ENCODE results near the gene FRY.

Gene FRY

DNA sequence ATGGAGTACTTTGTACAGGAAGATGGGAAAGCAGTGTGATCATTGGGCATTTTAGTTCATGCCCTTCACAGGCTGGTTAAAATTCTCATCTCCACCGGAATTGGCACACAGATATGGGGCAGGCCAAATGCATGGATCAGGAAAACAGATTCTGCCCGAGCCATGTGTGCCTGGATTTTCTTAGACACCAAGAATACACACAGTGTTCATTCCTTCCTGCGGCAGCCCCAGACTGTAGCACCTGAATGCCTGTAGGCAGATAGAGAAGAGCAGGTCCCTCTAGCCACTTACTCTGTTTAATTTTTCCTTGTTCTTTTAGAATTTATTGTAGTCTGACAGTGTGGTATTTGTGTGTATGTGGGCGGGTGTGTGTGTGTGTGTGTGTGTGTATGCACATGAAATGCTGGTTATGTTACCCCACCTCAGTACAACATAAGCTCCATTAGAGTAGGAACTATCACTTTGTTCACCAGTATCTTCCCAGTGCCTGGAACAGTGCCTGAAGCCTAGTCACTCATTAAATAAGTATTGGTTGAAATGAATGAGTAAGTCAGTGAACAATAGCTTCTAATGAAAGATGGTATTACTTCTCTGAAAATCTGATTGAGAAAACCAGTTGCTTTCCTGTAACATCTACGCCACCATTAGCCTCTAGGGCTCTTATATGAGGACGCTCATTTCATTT is 41.7 kb downstream of the FRY start:
- H3K4me3 ChIP-seq, result no peak overlapping the region
- no peak overlapping the region for H3K27ac ChIP-seq

- no peak overlapping the region for H3K4me3 ChIP-seq
- no peak overlapping the region for H3K27ac ChIP-seq
These were observed 43.7 kb downstream of the FRY start for GRCh38 chr13:32075170-32075851.

DNA sequence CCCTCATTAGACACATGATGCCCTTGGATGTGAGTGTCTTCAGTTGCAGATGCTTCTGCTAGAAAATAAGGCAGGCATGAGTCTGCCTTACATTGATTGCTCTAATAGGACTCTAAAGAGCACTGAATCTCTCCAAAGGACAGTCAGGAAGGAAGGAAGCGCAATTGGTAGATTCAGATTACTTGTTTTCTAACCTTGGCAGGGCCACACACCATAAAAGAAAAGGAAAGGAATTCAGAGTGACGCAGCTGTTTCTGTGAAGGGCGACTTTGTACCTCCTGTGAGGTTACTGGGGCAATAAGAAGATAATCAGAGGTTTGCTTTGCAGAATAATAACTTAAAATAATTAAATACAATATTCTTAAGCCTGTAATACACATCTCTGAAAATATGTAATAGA is 48.0 kb downstream of the FRY start:
- no peak overlapping the region for H3K27ac ChIP-seq
- no peak overlapping the region for H3K4me3 ChIP-seq

DNA sequence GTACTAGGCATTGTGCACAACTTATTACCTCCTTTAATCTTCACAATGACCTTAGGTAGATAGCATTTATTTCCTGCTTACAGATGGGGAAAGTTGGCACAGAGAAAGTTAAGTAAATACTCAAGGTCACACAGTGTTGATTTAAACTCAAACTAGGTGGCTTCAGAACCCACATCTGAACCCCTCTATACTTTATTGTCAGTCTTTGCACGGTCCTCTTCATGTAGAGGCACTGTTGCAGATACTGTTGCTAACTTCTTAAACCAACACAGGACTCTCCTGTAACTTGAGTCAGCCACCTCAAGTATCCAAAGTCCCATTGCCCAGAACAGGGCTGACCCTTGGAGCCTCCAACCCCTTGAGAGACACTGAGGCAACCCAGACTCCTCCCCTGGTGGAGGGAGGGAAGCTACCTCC is 48.8 kb downstream of the FRY start:
- no peak overlapping the region for H3K27ac ChIP-seq
- no peak overlapping the region for H3K4me3 ChIP-seq

GRCh38 chr13:32081591-32081990 is 50.0 kb downstream of the FRY start:
- Histone ChIP-seq H3K4me3 (no peak overlapping the region), H3K27ac (no peak overlapping the region)

GRCh38 chr13:32086366-32086765 is 54.8 kb downstream of the FRY start:
- Histone ChIP-seq H3K27ac (no peak overlapping the region), H3K4me3 (no peak overlapping the region)

- H3K4me3 ChIP-seq, result no peak overlapping the region
- H3K27ac ChIP-seq, result no peak overlapping the region
These were observed 55.3 kb downstream of the FRY start for GRCh38 chr13:32086791-32087441.

DNA sequence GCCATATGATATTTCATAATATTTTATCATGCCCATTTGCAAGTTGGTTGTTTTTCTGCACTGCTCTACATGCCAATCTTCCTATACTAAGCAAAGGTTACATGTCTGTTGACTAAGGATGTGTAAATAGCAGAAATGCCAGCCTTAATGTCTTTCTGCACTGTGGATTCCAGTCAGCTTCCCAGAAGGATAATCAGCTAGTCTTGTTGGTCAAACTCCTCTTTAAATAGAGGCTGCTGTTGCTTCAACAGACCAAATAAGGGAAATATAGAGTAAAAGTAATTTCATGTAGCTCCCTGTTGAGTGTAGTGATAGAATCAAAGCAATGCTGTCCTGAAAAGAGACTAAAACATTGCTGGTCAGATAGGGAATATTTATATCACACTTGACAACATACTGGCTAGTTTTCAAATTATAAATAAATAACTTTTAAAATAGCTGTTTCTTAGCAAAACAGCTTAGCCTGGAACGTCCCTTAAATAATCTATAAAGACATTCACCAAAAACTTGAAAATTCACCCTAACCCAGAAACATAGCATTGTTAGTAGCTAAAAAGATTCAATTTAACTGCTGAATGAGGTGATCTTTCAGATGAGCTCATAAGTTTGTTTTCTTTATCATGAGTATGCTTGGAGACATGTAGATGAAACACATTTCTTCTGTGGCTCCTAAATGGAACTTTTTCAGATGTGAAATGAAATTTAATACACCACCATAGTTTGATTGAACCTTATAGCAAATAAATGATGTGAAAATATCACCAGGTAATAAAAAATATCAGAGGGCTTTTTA is 56.6 kb downstream of the FRY start:
- H3K4me3 ChIP-seq, result no peak overlapping the region
- no peak overlapping the region for H3K27ac ChIP-seq

GRCh38 chr13:32092496-32092895 is 60.9 kb downstream of the FRY start:
- no peak overlapping the region for H3K4me3 ChIP-seq
- no peak overlapping the region for H3K27ac ChIP-seq

GRCh38 chr13:32093006-32093405 is 61.4 kb downstream of the FRY start:
- H3K27ac ChIP-seq, result no peak overlapping the region

DNA sequence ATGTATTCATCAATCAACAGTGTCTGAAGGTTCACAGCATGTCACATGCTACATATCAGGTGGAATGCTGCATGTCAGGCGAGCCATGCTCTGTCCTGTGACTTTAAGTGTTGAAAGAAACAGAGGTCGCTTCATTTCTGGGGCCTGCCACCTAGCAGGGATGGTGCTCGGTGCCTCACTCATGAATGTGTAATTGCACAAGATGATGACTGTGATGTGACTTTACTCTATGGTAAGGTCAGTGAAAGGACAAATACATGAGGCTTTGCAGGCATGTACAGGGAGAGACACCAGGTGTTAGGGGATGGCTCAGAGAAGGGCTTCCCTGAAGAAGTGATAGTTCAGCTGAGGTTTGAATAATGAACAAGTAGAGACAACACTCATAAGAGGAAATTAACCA is 66.7 kb downstream of the FRY start:
- H3K4me3 ChIP-seq, result no peak overlapping the region
- H3K27ac ChIP-seq, result no peak overlapping the region

More at GRCh38 chr13:32093006-32093405, 61.4 kb downstream of the FRY start:
- no peak overlapping the region for H3K4me3 ChIP-seq

DNA sequence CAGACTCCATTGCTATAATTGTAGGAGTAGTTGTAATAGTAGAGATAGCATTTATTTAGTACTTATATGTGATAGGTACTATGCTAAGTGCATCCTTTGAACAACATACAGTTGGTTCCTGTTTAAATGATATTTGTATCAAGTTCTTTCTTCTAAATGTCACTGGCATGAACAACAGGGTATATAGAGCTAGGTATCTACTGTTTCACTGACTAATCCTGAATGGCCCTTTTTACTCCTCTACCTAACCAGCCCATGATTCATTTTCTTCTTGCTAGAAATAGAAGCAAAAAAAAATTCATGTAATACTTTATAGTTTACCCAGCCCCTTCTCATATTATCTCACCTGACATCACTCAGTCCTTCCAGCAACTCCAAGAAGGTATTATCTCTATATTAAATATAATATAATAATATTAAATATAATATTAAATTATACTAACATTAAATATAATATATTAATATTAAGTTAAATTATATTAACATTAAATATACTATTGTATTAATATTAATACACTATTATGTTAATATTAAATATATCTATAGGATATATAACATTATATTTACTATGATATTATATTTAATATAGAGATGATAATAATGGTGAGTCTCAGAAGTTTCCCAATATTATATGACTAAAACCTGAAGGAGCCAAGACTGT is 74.2 kb downstream of the FRY start:
- H3K4me3 ChIP-seq, result no peak overlapping the region
- H3K27ac ChIP-seq, result no peak overlapping the region

GRCh38 chr13:32107474-32107873 is 75.9 kb downstream of the FRY start:
- H3K27ac ChIP-seq, result no peak overlapping the region

DNA sequence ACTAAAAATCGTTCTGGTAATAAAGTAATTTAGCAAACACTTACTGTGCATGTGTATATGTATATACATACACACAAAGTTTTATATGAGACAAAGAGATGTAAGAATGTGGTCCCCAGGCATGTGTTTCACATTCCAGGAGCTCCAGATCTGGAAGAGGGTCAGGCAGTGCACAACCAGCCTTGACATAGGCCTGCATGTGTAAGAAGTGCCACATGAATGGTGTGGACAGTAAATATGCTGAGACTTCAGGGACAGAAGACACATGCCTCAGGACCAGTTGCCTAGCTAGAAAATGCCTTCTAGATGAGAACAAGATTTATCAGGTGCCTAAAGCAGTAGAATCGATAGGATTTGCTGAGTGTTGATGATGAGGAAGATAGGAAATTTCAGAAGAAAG is 76.4 kb downstream of the FRY start:
- no peak overlapping the region for H3K27ac ChIP-seq
- H3K4me3 ChIP-seq, result no peak overlapping the region

More at GRCh38 chr13:32107474-32107873, 75.9 kb downstream of the FRY start:
- no peak overlapping the region for H3K4me3 ChIP-seq

DNA sequence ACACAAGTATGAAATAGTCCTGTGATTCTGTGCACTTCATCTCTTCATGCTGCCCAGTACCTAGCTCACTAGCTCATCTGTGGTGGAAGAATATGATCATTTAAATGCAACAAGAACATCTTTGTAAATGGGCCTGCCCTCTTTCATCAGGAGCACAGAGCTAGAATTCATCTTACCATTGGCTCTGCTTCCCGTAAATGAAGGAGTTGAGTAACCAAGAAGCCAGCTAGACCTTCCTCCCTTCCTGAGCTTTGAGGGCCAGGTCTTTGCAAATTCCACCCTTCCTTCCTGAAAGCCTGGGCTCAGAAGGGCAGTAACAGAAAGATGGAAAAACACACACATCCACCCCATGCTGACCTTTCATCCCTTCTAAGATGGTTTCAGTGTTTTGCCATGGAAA is 82.0 kb downstream of the FRY start:
- H3K27ac ChIP-seq, result no peak overlapping the region

GRCh38 chr13:32114284-32114950 is 82.8 kb downstream of the FRY start:
- Histone ChIP-seq H3K4me3 (no peak overlapping the region), H3K27ac (peak overlapping the region in 4 of 21 experiments; percentile 4 to 52 (median 48))

More for the DNA sequence above, 82.0 kb downstream of the FRY start:
- no peak overlapping the region for H3K4me3 ChIP-seq

GRCh38 chr13:32115066-32115465 is 83.5 kb downstream of the FRY start:
- H3K27ac ChIP-seq, result peak overlapping the region in 8 of 21 experiments; percentile 4 to 61 (median 49)
- H3K4me3 ChIP-seq, result no peak overlapping the region

GRCh38 chr13:32116210-32116609 is 84.6 kb downstream of the FRY start:
- Histone ChIP-seq H3K27ac (peak overlapping the region in 2 of 21 experiments; percentile 12 to 61), H3K4me3 (no peak overlapping the region)

GRCh38 chr13:32117001-32117400 is 85.4 kb downstream of the FRY start:
- Histone ChIP-seq H3K27ac (peak overlapping the region in 2 of 21 experiments; percentile 12 to 16), H3K4me3 (no peak overlapping the region)

All from skin epidermis (tissue), 12 donors.